ENCODE results near the gene GPR55. TPM values are rescaled to one million over a fixed set of nuclear protein-coding genes. Genes with fewer than 3 reads are reported as not detected.

The GPR55 gene
- total RNA-seq, 1 donor from 2014 or later, result not detected

DNA sequence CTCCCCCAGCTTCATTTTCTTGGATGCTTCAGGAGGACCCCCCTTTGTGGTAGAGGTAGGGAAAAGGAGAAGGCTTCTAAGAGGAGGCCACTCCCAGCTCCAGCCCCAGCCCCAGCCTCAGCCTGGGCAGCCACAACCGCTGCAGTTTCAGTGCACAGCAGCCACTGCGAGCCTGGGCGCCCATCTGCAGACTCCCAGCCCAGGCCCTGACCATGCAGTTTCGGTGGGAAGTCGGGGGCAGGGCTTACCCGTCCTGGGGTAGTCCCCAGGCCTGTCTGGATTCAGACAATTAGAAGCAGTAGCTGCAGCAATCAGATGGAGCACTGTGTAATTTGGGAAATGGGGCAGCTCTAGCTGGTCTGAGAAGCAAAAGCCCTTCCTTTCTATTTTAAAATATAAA lies 31.7 kb downstream of the GPR55 start:
- H3K27ac ChIP-seq, result no peak overlapping the region
- H3K4me1 ChIP-seq, result peaks cover 11% of the 10 kb centered on the region
- no peak for DNase-seq (ENCODE audit: low spot score)

GRCh38 chr2:230891509-230891908 lies 33.5 kb downstream of the GPR55 start:
- peaks cover 59% of the 10 kb centered on the region for H3K4me1 Mint-ChIP-seq
- H4K20me1 ChIP-seq (ENCODE audit: low read depth), result no peaks in the 10 kb centered on the region
- H3K36me3 Mint-ChIP-seq, result peaks cover 3% of the 10 kb centered on the region
- no peaks in the 10 kb centered on the region for H3K36me3 ChIP-seq
- H3K4me2 ChIP-seq, result no peak overlapping the region
- no peaks in the 10 kb centered on the region for H3K9me3 ChIP-seq (ENCODE audit: low read depth)
- no peaks in the 10 kb centered on the region for H3K27me3 Mint-ChIP-seq (ENCODE audit: insufficient read depth, low read depth)
- no peak overlapping the region for H3K27ac ChIP-seq
- H3K4me1 ChIP-seq, result peaks cover 19% of the 10 kb centered on the region
- peaks cover 5% of the 10 kb centered on the region for H3K9me3 Mint-ChIP-seq
- H3K4me3 ChIP-seq, result no peak overlapping the region
- H3K9ac ChIP-seq, result no peak overlapping the region
- H3K27me3 ChIP-seq, result no peaks in the 10 kb centered on the region
- H3F3A ChIP-seq (ENCODE audit: low read depth), result no peaks in the 10 kb centered on the region
- no peak for DNase-seq (ENCODE audit: low spot score)
- H3K4me3 Mint-ChIP-seq, result no peak overlapping the region
- peak overlapping the region; percentile 50 for H3K27ac Mint-ChIP-seq
- H2AFZ ChIP-seq (replicated peaks), result no peak overlapping the region
- no peaks in the 10 kb centered on the region for H3K79me2 ChIP-seq (ENCODE audit: low read depth)
- TF ChIP-seq EZH2 (IDR thresholded peaks at IDR 0.05), result no peak
- TF ChIP-seq, protein P1, sequence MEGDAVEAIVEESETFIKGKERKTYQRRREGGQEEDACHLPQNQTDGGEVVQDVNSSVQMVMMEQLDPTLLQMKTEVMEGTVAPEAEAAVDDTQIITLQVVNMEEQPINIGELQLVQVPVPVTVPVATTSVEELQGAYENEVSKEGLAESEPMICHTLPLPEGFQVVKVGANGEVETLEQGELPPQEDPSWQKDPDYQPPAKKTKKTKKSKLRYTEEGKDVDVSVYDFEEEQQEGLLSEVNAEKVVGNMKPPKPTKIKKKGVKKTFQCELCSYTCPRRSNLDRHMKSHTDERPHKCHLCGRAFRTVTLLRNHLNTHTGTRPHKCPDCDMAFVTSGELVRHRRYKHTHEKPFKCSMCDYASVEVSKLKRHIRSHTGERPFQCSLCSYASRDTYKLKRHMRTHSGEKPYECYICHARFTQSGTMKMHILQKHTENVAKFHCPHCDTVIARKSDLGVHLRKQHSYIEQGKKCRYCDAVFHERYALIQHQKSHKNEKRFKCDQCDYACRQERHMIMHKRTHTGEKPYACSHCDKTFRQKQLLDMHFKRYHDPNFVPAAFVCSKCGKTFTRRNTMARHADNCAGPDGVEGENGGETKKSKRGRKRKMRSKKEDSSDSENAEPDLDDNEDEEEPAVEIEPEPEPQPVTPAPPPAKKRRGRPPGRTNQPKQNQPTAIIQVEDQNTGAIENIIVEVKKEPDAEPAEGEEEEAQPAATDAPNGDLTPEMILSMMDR (IDR thresholded peaks at IDR 0.05), result no peak
- no peak for TF ChIP-seq EZH2phosphoT487 (IDR thresholded peaks at IDR 0.05)

More for the DNA sequence above, 31.7 kb downstream of the GPR55 start:
- Mint-ChIP-seq H3K27ac (no peak overlapping the region), H3K4me3 (no peak overlapping the region), H3K36me3 (peaks cover 3% of the 10 kb centered on the region), H3K4me1 (peaks cover 58% of the 10 kb centered on the region), H3K27me3 (ENCODE audit: insufficient read depth, low read depth) (no peaks in the 10 kb centered on the region), H3K9me3 (peaks cover 5% of the 10 kb centered on the region)
- Histone ChIP-seq H3K9ac (no peak overlapping the region), H4K20me1 (ENCODE audit: low read depth) (no peaks in the 10 kb centered on the region), H3K4me3 (no peak overlapping the region), H3K27me3 (no peaks in the 10 kb centered on the region), H3F3A (ENCODE audit: low read depth) (no peaks in the 10 kb centered on the region), H2AFZ (replicated peaks) (no peak overlapping the region), H3K9me3 (ENCODE audit: low read depth) (no peaks in the 10 kb centered on the region), H3K4me2 (no peak overlapping the region), H3K36me3 (no peaks in the 10 kb centered on the region), H3K79me2 (ENCODE audit: low read depth) (no peaks in the 10 kb centered on the region)
- TF ChIP-seq EZH2 (IDR thresholded peaks at IDR 0.05) (no peak), EZH2phosphoT487 (IDR thresholded peaks at IDR 0.05) (no peak)
- TF ChIP-seq, protein P1 (IDR thresholded peaks at IDR 0.05), result no peak

GRCh38 chr2:230891064-230891463 lies 34.0 kb downstream of the GPR55 start:
- Mint-ChIP-seq H3K9me3 (peaks cover 5% of the 10 kb centered on the region), H3K4me1 (peaks cover 62% of the 10 kb centered on the region), H3K27me3 (ENCODE audit: insufficient read depth, low read depth) (peaks cover 2% of the 10 kb centered on the region), H3K4me3 (no peak overlapping the region), H3K27ac (peak overlapping the region; percentile 50), H3K36me3 (peaks cover 3% of the 10 kb centered on the region)
- peaks cover 24% of the 10 kb centered on the region for H3K4me1 ChIP-seq
- no peaks in the 10 kb centered on the region for H3K79me2 ChIP-seq (ENCODE audit: low read depth)
- H3K36me3 ChIP-seq, result no peaks in the 10 kb centered on the region
- no peak for DNase-seq (ENCODE audit: low spot score)
- no peaks in the 10 kb centered on the region for H3K27me3 ChIP-seq
- H3K4me3 ChIP-seq, result no peak overlapping the region
- no peaks in the 10 kb centered on the region for H4K20me1 ChIP-seq (ENCODE audit: low read depth)
- H3K9me3 ChIP-seq (ENCODE audit: low read depth), result no peaks in the 10 kb centered on the region
- H3K27ac ChIP-seq, result no peak overlapping the region
- H3K9ac ChIP-seq, result no peak overlapping the region
- H3F3A ChIP-seq (ENCODE audit: low read depth), result peaks cover 2% of the 10 kb centered on the region
- H3K4me2 ChIP-seq, result no peak overlapping the region
- H2AFZ ChIP-seq (replicated peaks), result no peak overlapping the region
- TF ChIP-seq EZH2phosphoT487 (IDR thresholded peaks at IDR 0.05), result no peak
- no peak for TF ChIP-seq EZH2 (IDR thresholded peaks at IDR 0.05)
- TF ChIP-seq, protein P1 (IDR thresholded peaks at IDR 0.05), result no peak

Data from neural progenitor cell (in vitro differentiated cells).